Posterior vena cava (tissue), 2 donors: ENCODE results near the gene ZNF264. TPM values are rescaled to one million over a fixed set of nuclear protein-coding genes. Genes with fewer than 3 reads are reported as not detected.
"Not testable (repeated sequence)": the region's sequence is repeated elsewhere in the genome, so short reads cannot be mapped to it uniquely, and the experiment has no call there.

Experiments used
- DNase-seq: peaks from one replicate; pipeline ENCODE4 v3.0.0-alpha.2; 2020; ENCODE audit warnings: low spot score
- intact Hi-C, 2 donors: fragments of 100-400 bp; cut with DNase I; formaldehyde crosslinking; loops; one replicate each; pipeline versions ENCODE4 v1.14.1 to v1.14.2; 2022 to 2023
- total RNA-seq, 2 donors: library from RNA; stranded (reverse); fragmentation: NEBNext Ultra II Directional; extraction: Animal tissue kit (Norgen Biotek cat#: 25700); gene quantifications; one replicate each; pipeline ENCODE4 v1.2.1, GENCODE V29; 2021
- donor health status: DM: yes; HTN: yes; CAD: no.
- donor health status: DM: yes; HTN: yes; CAD: no.

ZNF264 gene
- total RNA-seq, 2 donors from 2014 or later, result 35.1 to 37.8 TPM

GRCh38 chr19:57241176-57241575 lies 49.9 kb downstream of the ZNF264 start:
- intact Hi-C loops, result loop anchor here in 1 of 2 donors (5.0 kb wide), 1 partner anchor 36 kb away; no protein-coding TSS in a partner anchor
- no peak for DNase-seq

DNA sequence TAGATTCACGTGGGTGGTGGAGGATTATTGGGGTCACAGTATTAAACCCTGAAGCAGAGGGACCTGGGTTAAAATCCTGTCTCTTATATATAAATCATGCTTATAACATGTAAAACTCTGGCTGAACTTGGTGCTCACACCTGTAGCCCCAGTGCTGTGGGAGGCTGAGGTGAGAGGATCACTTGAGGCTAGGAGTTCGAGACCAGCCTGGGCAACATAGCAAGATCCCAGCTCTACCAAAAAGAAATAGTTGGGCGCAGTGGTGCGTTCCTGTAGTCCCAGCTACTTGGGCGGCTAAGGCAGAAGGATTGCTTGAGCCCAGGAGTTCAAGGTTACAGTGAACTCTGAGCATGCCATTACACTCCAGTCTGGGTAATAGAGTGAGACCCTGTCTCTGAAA lies 51.5 kb downstream of the ZNF264 start:
- intact Hi-C loops, result loop anchor here in 1 of 2 donors (5.0 kb wide), 1 partner anchor 34 kb away; no protein-coding TSS in a partner anchor
- no peak for DNase-seq

DNA sequence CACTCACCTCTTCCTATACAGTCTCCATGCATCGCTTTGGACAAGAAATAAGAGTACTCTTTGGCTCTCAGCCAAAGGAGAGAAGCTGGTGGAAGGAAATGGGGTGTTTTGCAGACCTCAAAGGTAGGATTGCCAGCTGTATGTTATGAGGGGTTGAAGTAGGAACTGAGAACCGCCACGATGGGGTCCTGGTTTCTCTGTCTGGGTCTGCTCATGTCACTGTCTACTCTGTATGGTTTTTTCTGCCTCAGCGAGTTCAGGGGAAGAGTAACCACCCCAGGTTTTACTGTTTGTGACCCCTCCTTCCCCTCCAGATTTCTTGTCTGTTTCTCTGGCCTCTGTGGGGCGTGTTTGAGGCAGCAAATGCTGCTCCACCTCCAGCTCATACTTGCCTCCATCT lies 53.2 kb downstream of the ZNF264 start:
- intact Hi-C loops, result loop anchor here in 1 of 2 donors (5.0 kb wide), 1 partner anchor 33 kb away; no protein-coding TSS in a partner anchor

DNA sequence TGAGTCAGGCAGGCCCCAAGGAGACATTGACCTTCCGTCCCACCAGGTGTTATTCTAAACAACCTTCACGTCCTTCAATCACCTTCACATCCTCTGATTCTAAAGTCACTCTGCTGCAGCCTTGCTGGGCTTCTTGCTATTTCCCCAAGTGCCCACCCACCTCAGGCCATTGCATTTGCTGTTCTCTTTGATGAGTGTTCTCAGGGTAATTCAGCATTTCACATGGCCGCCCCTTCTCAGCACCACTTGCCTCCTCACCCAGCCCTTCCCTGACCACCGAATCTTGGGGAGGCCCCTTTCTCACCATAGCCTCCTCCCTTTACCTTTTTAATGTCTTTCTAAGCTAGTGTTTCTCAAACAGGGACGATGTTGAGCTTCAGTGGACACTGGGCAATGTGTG lies 53.8 kb downstream of the ZNF264 start:
- intact Hi-C loops, result no loop called here

More for the DNA sequence above, 53.2 kb downstream of the ZNF264 start:
- no peak for DNase-seq

DNA sequence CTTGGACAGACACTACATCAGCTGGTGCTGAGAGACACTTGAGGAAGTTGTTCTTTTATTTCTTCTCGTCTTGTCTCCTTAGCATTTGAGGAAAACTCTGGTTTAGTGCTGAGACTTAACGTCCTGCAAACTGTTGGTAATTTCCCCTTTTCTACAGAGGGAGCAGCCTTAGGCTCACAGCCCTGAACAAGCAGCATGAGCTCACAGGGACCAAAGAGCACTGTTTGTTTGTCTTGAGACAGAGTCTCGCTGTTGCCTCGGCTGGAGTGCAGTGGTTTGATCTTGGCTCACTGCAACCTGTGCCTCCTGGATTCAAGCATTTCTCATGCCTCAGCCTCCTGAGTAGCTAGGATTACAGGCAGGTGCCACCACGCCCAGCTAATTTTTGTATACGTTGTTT lies 54.7 kb downstream of the ZNF264 start:
- intact Hi-C loops, result no loop called here
- DNase-seq, result no peak

More for the DNA sequence above, 53.8 kb downstream of the ZNF264 start:
- DNase-seq, result no peak

DNA sequence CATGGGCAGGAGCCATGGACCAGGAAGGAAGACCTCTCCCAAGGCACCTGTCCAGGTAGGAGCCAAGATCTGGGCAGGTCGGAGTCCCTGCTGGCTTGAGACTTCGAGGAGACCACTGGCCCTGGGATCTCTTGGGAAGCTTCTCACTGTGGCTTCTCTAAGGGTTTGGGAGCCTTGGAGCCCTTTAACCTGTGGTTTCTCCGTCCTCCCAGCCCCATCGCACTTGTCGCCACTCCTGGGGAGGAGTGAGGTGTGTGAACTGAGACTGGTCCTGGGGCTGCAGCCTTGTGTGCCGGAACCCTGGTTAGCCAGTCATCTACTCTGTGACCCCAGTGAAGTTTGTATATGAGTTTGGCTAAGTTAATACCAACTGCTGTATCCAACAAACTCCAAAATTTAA lies 57.3 kb downstream of the ZNF264 start:
- intact Hi-C loops, result no loop called here
- DNase-seq, result no peak

DNA sequence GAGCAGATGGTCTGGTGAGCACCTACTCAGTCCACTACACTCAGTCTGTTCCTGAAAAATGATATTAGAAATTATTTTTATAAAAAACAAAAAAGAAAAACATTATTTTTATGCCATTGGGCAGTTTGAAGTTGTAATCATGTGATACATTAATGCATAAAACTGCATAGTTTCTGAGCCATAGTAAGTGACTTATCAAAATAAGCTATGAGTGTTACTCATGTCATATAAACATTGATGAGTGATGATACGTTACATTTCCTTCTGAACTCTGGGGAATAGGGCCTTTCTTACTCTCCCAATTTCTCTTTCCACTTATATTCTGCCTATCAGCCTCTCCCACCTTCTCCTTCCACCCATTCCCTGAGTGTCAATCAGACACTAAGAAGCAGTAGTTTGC lies 58.0 kb downstream of the ZNF264 start:
- no peak for DNase-seq
- intact Hi-C loops, result no loop called here

DNA sequence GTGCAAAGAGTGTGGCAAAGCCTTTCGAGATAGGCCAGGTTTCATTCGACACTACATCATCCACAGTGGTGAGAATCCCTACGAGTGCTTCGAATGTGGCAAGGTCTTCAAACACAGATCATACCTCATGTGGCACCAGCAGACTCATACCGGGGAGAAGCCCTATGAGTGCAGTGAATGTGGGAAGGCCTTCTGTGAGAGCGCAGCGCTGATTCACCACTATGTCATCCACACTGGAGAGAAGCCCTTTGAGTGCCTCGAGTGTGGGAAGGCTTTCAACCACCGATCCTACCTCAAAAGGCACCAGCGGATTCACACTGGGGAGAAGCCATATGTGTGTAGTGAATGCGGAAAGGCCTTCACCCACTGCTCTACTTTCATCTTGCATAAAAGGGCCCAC lies 62.5 kb downstream of the ZNF264 start:
- intact Hi-C loops, result loop anchor here in 1 of 2 donors (2.0 kb wide), 1 partner anchor 27 kb away; no protein-coding TSS in a partner anchor
- not testable (repeated sequence) for DNase-seq

DNA sequence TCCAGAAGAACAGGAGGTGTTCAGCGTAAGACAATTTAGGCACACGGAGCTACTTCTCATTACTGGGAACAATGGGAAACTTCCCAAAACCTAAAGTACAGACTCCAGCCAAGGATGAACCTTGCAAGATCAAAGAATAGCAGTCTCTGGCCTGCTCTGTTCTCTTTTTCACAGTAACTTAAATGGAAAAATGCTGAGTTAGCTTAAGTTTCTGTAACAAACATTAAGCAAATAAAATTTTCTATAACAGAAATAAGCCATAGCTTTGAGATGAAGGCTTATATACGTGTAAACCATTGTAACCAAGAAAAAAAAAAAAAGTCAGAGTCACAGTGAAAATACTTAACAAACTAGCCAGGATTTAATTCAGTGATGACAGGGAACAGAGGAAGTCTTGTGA lies 70.7 kb downstream of the ZNF264 start:
- no peak for DNase-seq
- intact Hi-C loops, result no loop called here

DNA sequence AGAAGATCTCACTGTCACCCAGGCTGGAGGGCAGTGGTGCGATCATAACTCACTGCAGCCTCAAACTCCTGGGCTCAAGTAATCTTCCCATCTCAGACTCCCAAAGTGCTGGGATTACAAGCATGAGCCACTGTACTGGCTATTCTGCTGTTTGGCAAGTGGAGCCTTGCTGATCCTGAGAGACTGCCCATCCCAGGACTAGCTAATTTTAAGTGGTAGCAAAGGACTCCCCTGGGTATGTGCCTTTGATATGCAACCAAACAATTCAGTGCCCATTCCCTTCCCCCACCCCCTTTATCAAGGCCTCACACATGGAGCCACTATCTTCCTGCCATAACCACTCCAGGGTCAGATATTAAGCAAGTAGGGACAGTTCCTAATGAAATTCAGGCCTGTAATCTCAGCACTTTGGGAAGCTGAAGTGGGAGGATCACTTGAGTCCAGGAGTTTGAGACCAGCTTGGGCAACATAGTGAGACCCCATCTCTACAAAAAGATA lies 72.0 kb downstream of the ZNF264 start:
- no peak for DNase-seq
- intact Hi-C loops, result no loop called here

DNA sequence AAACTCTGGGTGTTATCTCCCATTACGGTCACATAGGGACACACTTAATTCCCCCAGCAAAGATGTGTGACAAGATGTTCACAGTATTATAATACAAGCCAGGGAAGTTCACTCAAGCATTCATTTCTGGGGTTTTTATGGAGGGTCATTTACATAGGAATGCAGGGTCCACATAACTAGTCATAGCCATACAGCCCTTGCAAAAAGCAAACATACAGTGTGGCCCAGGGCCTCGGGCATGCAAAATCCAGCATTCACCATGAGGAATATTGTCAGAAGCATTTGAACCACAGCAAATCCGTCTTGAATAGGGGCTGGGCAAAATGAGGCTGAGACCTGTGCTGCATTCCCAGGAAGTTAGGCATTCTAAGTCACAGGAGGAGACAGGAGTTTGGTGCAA lies 76.0 kb downstream of the ZNF264 start:
- no peak for DNase-seq
- intact Hi-C loops, result no loop called here

- no peak for DNase-seq
- intact Hi-C loops, result no loop called here
Measured at GRCh38 chr19:57269515-57270250, 78.4 kb downstream of the ZNF264 start.

GRCh38 chr19:57271280-57271679 lies 80.0 kb downstream of the ZNF264 start:
- intact Hi-C loops, result no loop called here
- no peak for DNase-seq

Other genes starting within 250 kb of the ZNF264 start
- not detected for gene USP29, start 71.5 kb upstream of the ZNF264 start, total RNA-seq
- not detected for gene ZIM3, start 46.3 kb upstream of the ZNF264 start, total RNA-seq
- under 1 TPM in 1 of 2 donors, not detected in 1; 0.38 TPM for gene DUXA, start 24.0 kb upstream of the ZNF264 start, total RNA-seq
- 1 to 10 TPM; 1.6 to 2.0 TPM for gene AURKC, start 39.5 kb downstream of the ZNF264 start, total RNA-seq
- gene ZNF805, start 49.1 kb downstream of the ZNF264 start, total RNA-seq, result 10 to 100 TPM; 12.9 to 15.5 TPM
- gene ZNF460, start 89.0 kb downstream of the ZNF264 start, total RNA-seq, result 10 to 100 TPM; 46.6 to 49.7 TPM
- 1 to 10 TPM; 5.0 to 6.8 TPM for gene ZNF543, start 129.0 kb downstream of the ZNF264 start, total RNA-seq
- gene ZNF304, start 159.8 kb downstream of the ZNF264 start, total RNA-seq, result 1 to 10 TPM; 8.3 to 9.4 TPM
- 1 to 10 TPM; 7.5 to 9.2 TPM for gene TRAPPC2B, start 172.1 kb downstream of the ZNF264 start, total RNA-seq
- gene ZNF547, start 172.1 kb downstream of the ZNF264 start, total RNA-seq, result 1 to 10 TPM; 2.4 to 3.5 TPM
- gene ZNF548, start 198.4 kb downstream of the ZNF264 start, total RNA-seq, result 10 to 100 TPM; 16.4 to 18.7 TPM
- gene ZNF17, start 219.7 kb downstream of the ZNF264 start, total RNA-seq, result 10 to 100 TPM; 10.9 to 11.4 TPM
- gene ZNF749, start 243.8 kb downstream of the ZNF264 start, total RNA-seq, result 10 to 100 TPM in 1 of 2 donors, 1 to 10 TPM in 1; 7.1 to 10.2 TPM